Lower leg skin (tissue), 4 donors: ENCODE measurements around the gene AHSP. TPM values are rescaled to one million over a fixed set of nuclear protein-coding genes. Genes with fewer than 3 reads are reported as not detected.

ENCODE experiments used
- DNase-seq, 2 donors: peaks; one replicate each; pipeline ENCODE4 v3.0.0-alpha.2; 2019; ENCODE audit warnings: low spot score in 2 of 2
- H3K4me3 ChIP-seq: fragments of 200-600 bp; sonication (generic); 2 replicates; pipeline ENCODE4 v1.5.1; 2017; ENCODE audit warnings: mild to moderate bottlenecking, low read depth; ENCODE audit not compliant: poor library complexity, severe bottlenecking
- POLR2A ChIP-seq, 2 donors: fragments of 450-650 bp; IDR thresholded peaks; one replicate each; pipeline ENCODE4 v1.6.1; 2016 to 2017; ENCODE audit warnings: antibody characterized with exemption in 2 of 2, mild to moderate bottlenecking in 1 of 2, moderate library complexity in 1 of 2
- WGBS, 2 donors: methylation state at CpG; one replicate each; pipeline ENCODE4 v1.1.5; 2018; 5-methylcytosine and 5-hydroxymethylcytosine counted together
- intact Hi-C: fragments of 100-400 bp; cut with DNase I; formaldehyde crosslinking; loops from one replicate; pipeline ENCODE4 v1.15.0; 2023; ENCODE audit warnings: low total_unique reads
- total RNA-seq, 4 donors: library from RNA; depleted of rRNA; stranded (reverse); fragments of >200 nt; gene quantifications; one replicate each; pipeline ENCODE4 v1.1.0, GENCODE V29; 2016
- TF ChIP-seq, protein P1 (sequence below), 3 donors: fragments of 450-650 bp; IDR thresholded peaks; one replicate each; pipeline ENCODE4 v1.5.1; 2016; ENCODE audit warnings: antibody characterized with exemption in 3 of 3, mild to moderate bottlenecking in 3 of 3, moderate library complexity in 2 of 3

Gene AHSP
- total RNA-seq, 4 donors from 2014 or later, result not detected

DNA sequence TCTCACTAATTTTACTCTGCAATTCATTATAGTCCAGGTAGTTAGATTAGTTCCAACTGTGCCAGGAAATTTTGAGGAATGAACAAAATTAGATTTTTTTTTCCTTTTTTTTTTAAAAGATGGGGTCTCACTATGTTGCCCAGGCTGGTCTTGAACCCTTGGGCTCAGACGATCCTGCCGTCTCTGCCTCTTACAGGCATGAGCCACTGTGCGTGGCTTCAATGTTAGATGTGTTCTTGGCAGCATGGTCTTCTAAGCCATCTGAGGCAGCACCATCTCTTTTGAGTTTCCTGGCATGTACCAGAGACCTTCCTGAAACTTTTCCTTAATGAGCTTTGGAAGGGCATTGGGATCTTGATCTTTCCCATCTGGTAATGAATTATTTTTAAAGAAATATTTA, 2.6 kb upstream of the AHSP start:
- TF ChIP-seq, protein P1, sequence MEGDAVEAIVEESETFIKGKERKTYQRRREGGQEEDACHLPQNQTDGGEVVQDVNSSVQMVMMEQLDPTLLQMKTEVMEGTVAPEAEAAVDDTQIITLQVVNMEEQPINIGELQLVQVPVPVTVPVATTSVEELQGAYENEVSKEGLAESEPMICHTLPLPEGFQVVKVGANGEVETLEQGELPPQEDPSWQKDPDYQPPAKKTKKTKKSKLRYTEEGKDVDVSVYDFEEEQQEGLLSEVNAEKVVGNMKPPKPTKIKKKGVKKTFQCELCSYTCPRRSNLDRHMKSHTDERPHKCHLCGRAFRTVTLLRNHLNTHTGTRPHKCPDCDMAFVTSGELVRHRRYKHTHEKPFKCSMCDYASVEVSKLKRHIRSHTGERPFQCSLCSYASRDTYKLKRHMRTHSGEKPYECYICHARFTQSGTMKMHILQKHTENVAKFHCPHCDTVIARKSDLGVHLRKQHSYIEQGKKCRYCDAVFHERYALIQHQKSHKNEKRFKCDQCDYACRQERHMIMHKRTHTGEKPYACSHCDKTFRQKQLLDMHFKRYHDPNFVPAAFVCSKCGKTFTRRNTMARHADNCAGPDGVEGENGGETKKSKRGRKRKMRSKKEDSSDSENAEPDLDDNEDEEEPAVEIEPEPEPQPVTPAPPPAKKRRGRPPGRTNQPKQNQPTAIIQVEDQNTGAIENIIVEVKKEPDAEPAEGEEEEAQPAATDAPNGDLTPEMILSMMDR (IDR thresholded peaks at IDR 0.05), result no peak
- no peak for TF ChIP-seq POLR2A (IDR thresholded peaks at IDR 0.05)
- H3K4me3 ChIP-seq, result no peak overlapping the region
- no peak for DNase-seq
- intact Hi-C loops, result no loop called here
- WGBS, 2 donors, result 81 to 86% methylated on average over 3 of the region's 3 CpGs

DNA sequence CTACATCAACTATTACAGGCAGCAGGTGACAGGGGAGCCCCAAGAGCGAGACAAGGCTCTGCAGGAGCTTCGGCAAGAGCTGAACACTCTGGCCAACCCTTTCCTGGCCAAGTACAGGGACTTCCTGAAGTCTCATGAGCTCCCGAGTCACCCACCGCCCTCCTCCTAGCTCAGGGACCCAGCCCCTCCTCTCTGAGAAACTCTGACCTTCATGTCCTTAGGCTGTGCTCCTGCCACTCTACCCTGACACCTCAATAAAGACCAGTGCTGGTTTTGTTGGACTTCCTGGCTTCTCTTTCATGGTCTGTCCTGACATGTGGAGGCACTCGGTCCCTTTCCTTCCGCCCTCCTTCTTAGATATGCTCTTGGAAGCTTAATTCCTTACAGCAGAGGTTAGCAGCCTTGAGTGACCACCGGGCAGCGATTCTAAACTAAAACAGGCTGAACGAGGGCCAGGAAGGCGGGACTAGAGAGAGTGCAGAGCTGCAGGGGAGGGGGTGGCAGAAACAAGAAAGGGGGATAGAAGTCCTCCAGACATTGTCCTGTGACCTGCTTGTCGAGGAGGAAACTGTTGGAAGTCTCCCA, 915 bp downstream of the AHSP start:
- TF ChIP-seq, protein P1 (IDR thresholded peaks at IDR 0.05), result no peak
- no peak for TF ChIP-seq POLR2A (IDR thresholded peaks at IDR 0.05)
- DNase-seq, result no peak
- WGBS, 2 donors, result 35 to 60% methylated on average over 11 of the region's 11 CpGs
- intact Hi-C loops, result no loop called here
- H3K4me3 ChIP-seq, result no peak overlapping the region

DNA sequence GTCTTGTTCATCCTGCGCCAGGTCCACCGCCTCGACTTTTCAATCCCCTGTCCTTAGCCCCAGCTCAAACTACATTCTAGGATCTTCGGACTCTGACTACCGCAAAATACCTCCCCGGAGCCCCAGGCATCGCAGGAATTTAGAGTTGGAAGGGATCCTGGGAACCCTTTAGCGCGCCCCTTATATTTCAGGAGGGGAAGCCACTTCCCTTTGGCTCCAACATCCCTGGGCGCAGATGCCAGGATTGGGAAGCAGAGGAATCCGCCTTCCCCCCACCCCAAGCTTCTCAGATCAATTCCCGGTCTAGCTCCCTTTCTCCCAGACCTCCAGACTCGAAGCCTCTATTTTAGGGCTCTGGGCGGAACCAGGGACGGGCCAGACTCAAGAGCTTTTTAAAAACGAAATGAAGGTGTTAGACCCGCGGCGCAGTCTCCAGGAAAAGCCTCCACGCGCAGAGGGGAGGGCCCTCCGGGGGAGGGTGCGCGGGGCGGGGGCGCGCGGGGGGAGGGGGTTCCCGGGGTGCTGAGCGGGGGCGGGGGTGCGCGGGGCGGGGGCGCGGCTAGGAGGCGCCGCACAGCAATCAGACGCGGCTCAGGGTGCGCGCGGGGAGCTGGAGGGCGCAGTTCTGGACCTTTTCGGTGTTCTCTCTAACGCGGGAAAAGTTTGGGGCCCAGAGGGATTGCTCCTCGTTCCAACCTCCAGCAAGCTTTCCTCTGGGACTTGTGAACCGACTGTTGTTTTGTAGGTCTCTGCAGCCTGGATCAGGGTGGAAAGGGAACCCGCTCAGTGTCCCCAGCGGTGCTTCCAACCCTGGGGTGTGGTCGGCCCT, 1.6 kb downstream of the AHSP start:
- intact Hi-C loops, result no loop called here
- 2 to 8% methylated on average over 32 to 47 of the region's 52 CpGs for WGBS, 2 donors
- H3K4me3 ChIP-seq, result no peak overlapping the region
- TF ChIP-seq POLR2A (IDR thresholded peaks at IDR 0.05), result no peak
- TF ChIP-seq, protein P1 (IDR thresholded peaks at IDR 0.05), result no peak
- no peak for DNase-seq

DNA sequence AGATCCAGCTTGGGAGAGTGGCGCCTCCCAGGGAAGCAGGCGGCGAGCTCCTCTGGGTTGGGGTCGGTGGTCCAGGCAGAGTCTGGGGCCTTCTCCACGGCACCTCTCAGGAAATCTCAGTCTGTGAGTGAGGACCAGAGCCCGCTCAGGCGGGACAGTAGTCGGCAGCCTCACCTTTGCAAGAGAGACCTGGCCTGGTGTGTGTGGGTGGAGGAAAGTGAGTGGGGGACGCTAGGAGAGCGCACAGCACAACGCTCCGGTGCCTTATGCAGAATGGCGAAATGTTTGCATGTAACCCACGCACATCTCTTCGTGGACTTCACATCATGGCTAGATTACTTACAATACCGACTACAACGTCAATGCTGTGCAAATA, 2.2 kb downstream of the AHSP start:
- 16 to 22% methylated on average over 17 of the region's 17 CpGs for WGBS, 2 donors
- TF ChIP-seq, protein P1 (IDR thresholded peaks at IDR 0.05), result no peak
- no peak for TF ChIP-seq POLR2A (IDR thresholded peaks at IDR 0.05)
- intact Hi-C loops, result no loop called here
- DNase-seq, result no peak
- no peak overlapping the region for H3K4me3 ChIP-seq

DNA sequence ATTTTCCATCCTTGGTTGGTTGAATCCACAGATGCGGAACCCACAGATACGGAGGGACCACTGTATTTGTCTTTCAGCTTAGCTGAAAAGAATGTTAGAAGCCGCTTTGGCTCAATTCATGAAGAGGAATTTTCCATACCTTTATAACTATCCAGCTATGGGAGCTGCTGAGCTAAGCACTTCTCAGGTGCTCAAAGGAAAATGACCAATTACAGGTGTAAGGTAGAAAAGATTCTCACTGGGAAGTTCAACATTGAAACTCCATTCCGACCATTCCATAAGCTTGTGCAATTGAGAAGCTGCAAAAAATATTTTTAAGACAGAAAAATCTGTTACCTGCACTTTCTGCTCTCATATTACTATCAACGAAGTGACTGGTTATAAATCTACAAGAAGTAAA, 2.7 kb downstream of the AHSP start:
- no peak for DNase-seq
- H3K4me3 ChIP-seq, result no peak overlapping the region
- intact Hi-C loops, result no loop called here
- 76 to 81% methylated on average over 5 of the region's 5 CpGs for WGBS, 2 donors
- TF ChIP-seq, protein P1 (IDR thresholded peaks at IDR 0.05), result no peak
- no peak for TF ChIP-seq POLR2A (IDR thresholded peaks at IDR 0.05)
